H9 (cell line): Measurements from ENCODE around the gene TOR4A. TPM values are rescaled to one million over a fixed set of nuclear protein-coding genes. Genes with fewer than 3 reads are reported as not detected.

Source experiments
- DNase-seq: peaks from one replicate; pipeline ENCODE4 v3.0.0-alpha.2; 2017
- H2AFZ ChIP-seq: one replicate; pipeline ENCODE4 v1.6.1; 2013; ENCODE audit warnings: mild to moderate bottlenecking, low read length, control low read depth, moderate library complexity
- H2AK5ac ChIP-seq: 2 replicates; pipeline ENCODE4 v1.6.1; 2013; ENCODE audit warnings: low read length, control low read depth, mixed read lengths; ENCODE audit not compliant: insufficient read length
- H2BK120ac ChIP-seq: one replicate; pipeline ENCODE4 v1.6.1; 2013; ENCODE audit warnings: low read depth, mild to moderate bottlenecking, low read length, control low read depth, inconsistent platforms; ENCODE audit not compliant: poor library complexity, severe bottlenecking
- H2BK12ac ChIP-seq: 2 replicates; pipeline ENCODE4 v1.6.1; 2013; ENCODE audit warnings: low read length, control low read depth, mixed read lengths, low read depth; ENCODE audit not compliant: insufficient read length
- H2BK15ac ChIP-seq: 2 replicates; pipeline ENCODE4 v1.6.1; 2013; ENCODE audit warnings: low read depth, low read length, control low read depth
- H2BK20ac ChIP-seq: one replicate; pipeline ENCODE4 v1.6.1; 2013; ENCODE audit warnings: low read depth, mild to moderate bottlenecking, low read length, control low read depth, inconsistent platforms; ENCODE audit not compliant: poor library complexity, severe bottlenecking
- H2BK5ac ChIP-seq: 2 replicates; pipeline ENCODE4 v1.6.1; 2013; ENCODE audit warnings: low read length, control low read depth, mixed read lengths; ENCODE audit not compliant: insufficient read length
- H3K14ac ChIP-seq: 2 replicates; pipeline ENCODE4 v1.6.1; 2013; ENCODE audit warnings: low read length, control low read depth; ENCODE audit not compliant: insufficient read depth
- H3K18ac ChIP-seq: 2 replicates; pipeline ENCODE4 v1.6.1; 2013; ENCODE audit warnings: low read depth, mild to moderate bottlenecking, mixed read lengths, low read length, control low read depth; ENCODE audit not compliant: insufficient read length
- H3K23ac ChIP-seq: 2 replicates; pipeline ENCODE4 v1.6.1; 2013; ENCODE audit warnings: low read length, control low read depth, mixed read lengths, low read depth; ENCODE audit not compliant: insufficient read length
- H3K23me2 ChIP-seq: 2 replicates; pipeline ENCODE4 v1.6.1; 2013; ENCODE audit warnings: low read depth, mild to moderate bottlenecking, mixed read lengths, low read length, control low read depth; ENCODE audit not compliant: insufficient read length, poor library complexity, severe bottlenecking
- H3K27ac ChIP-seq: 2 replicates; pipeline ENCODE4 v1.5.1; 2013; ENCODE audit warnings: low read length, control low read depth, mixed read lengths, low read depth; ENCODE audit not compliant: insufficient read length
- H3K27me3 ChIP-seq: 2 replicates; pipeline ENCODE4 v1.6.1; 2013; ENCODE audit warnings: low read length, control low read depth, inconsistent platforms; ENCODE audit not compliant: insufficient read depth
- H3K4ac ChIP-seq: 2 replicates; pipeline ENCODE4 v1.6.1; 2013; ENCODE audit warnings: low read depth, mild to moderate bottlenecking, control low read depth, inconsistent platforms, low read length, moderate library complexity
- H3K4me1 ChIP-seq: 2 replicates; pipeline ENCODE4 v1.6.1; 2013; ENCODE audit warnings: low read length, control low read depth, inconsistent platforms; ENCODE audit not compliant: insufficient read depth
- H3K4me2 ChIP-seq: 2 replicates; pipeline ENCODE4 v1.6.1; 2013; ENCODE audit warnings: low read length, control low read depth, mixed read lengths; ENCODE audit not compliant: insufficient read length, insufficient read depth
- H3K56ac ChIP-seq: 2 replicates; pipeline ENCODE4 v1.6.1; 2013; ENCODE audit warnings: low read depth, mild to moderate bottlenecking, mixed read lengths, low read length, control low read depth; ENCODE audit not compliant: insufficient read length
- H3K79me1 ChIP-seq: 2 replicates; pipeline ENCODE4 v1.6.1; 2013; ENCODE audit warnings: low read depth, mild to moderate bottlenecking, moderate library complexity, low read length, control low read depth, inconsistent platforms; ENCODE audit not compliant: insufficient read depth, poor library complexity, severe bottlenecking
- H3K79me2 ChIP-seq: 2 replicates; pipeline ENCODE4 v1.6.1; 2013; ENCODE audit warnings: low read length, control low read depth, inconsistent platforms; ENCODE audit not compliant: insufficient read depth
- H3K9ac ChIP-seq: 2 replicates; pipeline ENCODE4 v1.6.1; 2013; ENCODE audit warnings: low read length, control low read depth, mixed read lengths; ENCODE audit not compliant: insufficient read length; ENCODE audit errors: extremely low read depth
- H3K9me3 ChIP-seq: one replicate; pipeline ENCODE4 v1.6.1; 2013; ENCODE audit warnings: low read depth, low read length, inconsistent platforms; ENCODE audit not compliant: control insufficient read depth
- H3T11ph ChIP-seq: one replicate; pipeline ENCODE4 v1.6.1; 2013; ENCODE audit warnings: mild to moderate bottlenecking, low read length, control low read depth, inconsistent platforms
- H4K20me1 ChIP-seq: one replicate; pipeline ENCODE4 v1.6.1; 2013; ENCODE audit not compliant: control insufficient read depth, insufficient read length, insufficient read depth
- H4K5ac ChIP-seq: 2 replicates; pipeline ENCODE4 v1.6.1; 2013; ENCODE audit warnings: low read depth, mild to moderate bottlenecking, mixed read lengths, low read length, control low read depth; ENCODE audit not compliant: insufficient read length
- H4K8ac ChIP-seq: replicated peaks from 2 replicates; pipeline ENCODE4 v1.6.1; 2013; ENCODE audit warnings: low read length, control low read depth, mixed read lengths, low read depth; ENCODE audit not compliant: insufficient read length
- H4K91ac ChIP-seq: 2 replicates; pipeline ENCODE4 v1.6.1; 2013; ENCODE audit warnings: low read depth, mild to moderate bottlenecking, moderate library complexity, mixed read lengths, low read length, control low read depth; ENCODE audit not compliant: insufficient read length
- H3K27ac Mint-ChIP-seq, 3 experiments: 2 replicates in 2 of 3; 3 replicates in 1 of 3; pipeline ENCODE4 v1.8.0; 2020 to 2021; ENCODE audit warnings: mixed read lengths in 3 of 3, mild to moderate bottlenecking in 1 of 3, moderate library complexity in 1 of 3
- H3K27me3 Mint-ChIP-seq: 2 replicates; pipeline ENCODE4 v1.8.0; 2021; ENCODE audit warnings: low read depth, mild to moderate bottlenecking, moderate library complexity, mixed read lengths
- H3K36me3 Mint-ChIP-seq, 3 experiments: 2 replicates in 2 of 3; 3 replicates in 1 of 3; pipeline ENCODE4 v1.8.0; 2020 to 2021; ENCODE audit warnings: low read depth in 3 of 3, mixed read lengths in 3 of 3; ENCODE audit not compliant: insufficient read depth in 1 of 3
- H3K4me1 Mint-ChIP-seq, 2 experiments: 2 replicates each; pipeline ENCODE4 v1.8.0; 2020; ENCODE audit warnings: mixed read lengths in 2 of 2
- H3K4me3 Mint-ChIP-seq, 2 experiments: 2 replicates in 1 of 2; 3 replicates in 1 of 2; pipeline ENCODE4 v1.8.0; 2020 to 2021; ENCODE audit warnings: mild to moderate bottlenecking in 2 of 2, mixed read lengths in 2 of 2, moderate library complexity in 1 of 2
- H3K9me3 Mint-ChIP-seq, 2 experiments: 2 replicates in 1 of 2; 3 replicates in 1 of 2; pipeline ENCODE4 v1.8.0; 2020; ENCODE audit warnings: mild to moderate bottlenecking in 2 of 2, mixed read lengths in 2 of 2, moderate library complexity in 1 of 2
- WGBS: extraction: QIAGEN DNeasy Blood & Tissue Kit; methylation state at CpG from one replicate; pipeline ENCODE4 v1.1.7; 2013; ENCODE audit warnings: missing lambda C conversion rate, low lambda C conversion rate, mixed read lengths; ENCODE audit not compliant: insufficient read length; ENCODE audit errors: extremely low coverage; 5-methylcytosine and 5-hydroxymethylcytosine counted together
- total RNA-seq: library from RNA; stranded (reverse); gene quantifications from 2 replicates; pipeline ENCODE4 v1.2.1, GENCODE V29; 2021
- TF ChIP-seq, protein P1 (sequence below): fragments of 200-600 bp; sonication (generic); conservative IDR thresholded peaks from 3 replicates; pipeline ENCODE4 v1.8.0; 2021; ENCODE audit warnings: antibody characterized with exemption, mild to moderate bottlenecking

Gene TOR4A
- total RNA-seq, 1 experiment from 2014 or later, result 6.2 TPM

DNA sequence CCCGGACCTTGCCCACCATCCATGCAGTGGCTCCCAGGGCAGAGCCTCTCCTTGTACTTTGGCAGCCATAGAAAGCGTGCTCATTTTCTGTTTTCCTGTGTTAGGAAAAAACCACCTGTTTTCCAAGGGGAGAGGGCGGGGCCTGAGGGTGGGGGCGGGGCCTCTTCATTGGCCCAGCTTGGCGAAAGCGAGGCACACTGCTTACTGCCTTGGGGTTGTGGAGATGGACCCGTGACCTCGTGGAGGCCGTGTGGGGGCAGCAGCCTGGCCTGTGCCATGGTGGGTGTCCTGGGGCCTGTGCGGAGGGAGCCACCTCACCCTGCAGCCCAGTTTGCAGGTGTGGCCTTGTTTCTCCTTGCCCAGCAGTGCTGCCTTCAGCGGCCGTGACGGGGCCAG is 4.4 kb upstream of the TOR4A start:
- H3K27me3 Mint-ChIP-seq, result no peaks in the 10 kb centered on the region
- H3K23me2 ChIP-seq, result peaks cover 4% of the 10 kb centered on the region
- H4K20me1 ChIP-seq, result no peaks in the 10 kb centered on the region
- no peak overlapping the region for H2BK5ac ChIP-seq
- H3K56ac ChIP-seq, result no peak overlapping the region
- H3K9me3 ChIP-seq, result no peaks in the 10 kb centered on the region
- H3K4me1 Mint-ChIP-seq, result peaks cover 20 to 29% of the 10 kb centered on the region in 2 experiments
- H3K27me3 ChIP-seq, result no peaks in the 10 kb centered on the region
- H3K9ac ChIP-seq, result no peak overlapping the region
- H3K36me3 Mint-ChIP-seq, result peaks cover 9 to 27% (median 25%) of the 10 kb centered on the region in 3 experiments; a peak in 6 of 7 replicates
- no peak overlapping the region for H3K14ac ChIP-seq
- H3K27ac ChIP-seq, result no peak overlapping the region
- H3K4me1 ChIP-seq, result no peaks in the 10 kb centered on the region
- no peak overlapping the region; a peak in 1 of 7 replicates for H3K27ac Mint-ChIP-seq
- no peak overlapping the region for H3K23ac ChIP-seq
- H3K4ac ChIP-seq, result no peak overlapping the region
- H3K4me3 Mint-ChIP-seq, result no peak overlapping the region
- no peak overlapping the region for H4K91ac ChIP-seq
- H2AK5ac ChIP-seq, result no peak overlapping the region
- no peak overlapping the region for H2BK15ac ChIP-seq
- no peaks in the 10 kb centered on the region; a peak in 1 of 5 replicates for H3K9me3 Mint-ChIP-seq
- no peak overlapping the region for H2BK120ac ChIP-seq
- H3T11ph ChIP-seq, result no peak overlapping the region
- H3K79me2 ChIP-seq, result no peaks in the 10 kb centered on the region
- H2BK20ac ChIP-seq, result no peak overlapping the region
- no peak overlapping the region for H3K4me2 ChIP-seq
- TF ChIP-seq, protein P1, sequence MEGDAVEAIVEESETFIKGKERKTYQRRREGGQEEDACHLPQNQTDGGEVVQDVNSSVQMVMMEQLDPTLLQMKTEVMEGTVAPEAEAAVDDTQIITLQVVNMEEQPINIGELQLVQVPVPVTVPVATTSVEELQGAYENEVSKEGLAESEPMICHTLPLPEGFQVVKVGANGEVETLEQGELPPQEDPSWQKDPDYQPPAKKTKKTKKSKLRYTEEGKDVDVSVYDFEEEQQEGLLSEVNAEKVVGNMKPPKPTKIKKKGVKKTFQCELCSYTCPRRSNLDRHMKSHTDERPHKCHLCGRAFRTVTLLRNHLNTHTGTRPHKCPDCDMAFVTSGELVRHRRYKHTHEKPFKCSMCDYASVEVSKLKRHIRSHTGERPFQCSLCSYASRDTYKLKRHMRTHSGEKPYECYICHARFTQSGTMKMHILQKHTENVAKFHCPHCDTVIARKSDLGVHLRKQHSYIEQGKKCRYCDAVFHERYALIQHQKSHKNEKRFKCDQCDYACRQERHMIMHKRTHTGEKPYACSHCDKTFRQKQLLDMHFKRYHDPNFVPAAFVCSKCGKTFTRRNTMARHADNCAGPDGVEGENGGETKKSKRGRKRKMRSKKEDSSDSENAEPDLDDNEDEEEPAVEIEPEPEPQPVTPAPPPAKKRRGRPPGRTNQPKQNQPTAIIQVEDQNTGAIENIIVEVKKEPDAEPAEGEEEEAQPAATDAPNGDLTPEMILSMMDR, result no peak
- H3K79me1 ChIP-seq, result no peaks in the 10 kb centered on the region
- H4K8ac ChIP-seq, result no peak overlapping the region
- WGBS, result no CpG with 5 or more reads among the region's 13 CpGs
- H2BK12ac ChIP-seq, result no peak overlapping the region
- peak; percentile 47 for DNase-seq
- no peak overlapping the region for H4K5ac ChIP-seq
- no peak overlapping the region for H2AFZ ChIP-seq
- H3K18ac ChIP-seq, result no peak overlapping the region
